Endodermal cell (in vitro differentiated cells): ENCODE data around the gene OASL. TPM values are rescaled to one million over a fixed set of nuclear protein-coding genes. Genes with fewer than 3 reads are reported as not detected.

Experiments used
- DNase-seq: peaks from one replicate; pipeline ENCODE4 v3.0.0-alpha.2; 2017
- H3K27ac ChIP-seq: 2 replicates; pipeline ENCODE4 v1.5.1; 2013; ENCODE audit warnings: mild to moderate bottlenecking, low read depth, low read length, moderate library complexity
- H3K27me3 ChIP-seq: 2 replicates; pipeline ENCODE4 v1.6.1; 2013; ENCODE audit warnings: mild to moderate bottlenecking, low read length, moderate library complexity; ENCODE audit not compliant: insufficient read depth, control insufficient read depth, poor library complexity, severe bottlenecking
- H3K36me3 ChIP-seq: 2 replicates; pipeline ENCODE4 v1.7.0; 2013; ENCODE audit warnings: mild to moderate bottlenecking, low read length, moderate library complexity; ENCODE audit not compliant: control insufficient read depth, insufficient read depth
- H3K4me1 ChIP-seq: one replicate; pipeline ENCODE4 v1.7.0; 2013; ENCODE audit warnings: low read length; ENCODE audit not compliant: control insufficient read depth, insufficient read depth
- H3K4me3 ChIP-seq: 2 replicates; pipeline ENCODE4 v1.5.1; 2013; ENCODE audit warnings: mild to moderate bottlenecking, low read length, moderate library complexity
- H3K9ac ChIP-seq: 2 replicates; pipeline ENCODE4 v1.6.1; 2013; ENCODE audit warnings: mild to moderate bottlenecking, low read length, moderate library complexity; ENCODE audit not compliant: poor library complexity, severe bottlenecking; ENCODE audit errors: extremely low read depth
- H3K9me3 ChIP-seq: 2 replicates; pipeline ENCODE4 v1.6.1; 2013; ENCODE audit warnings: mild to moderate bottlenecking, low read length, moderate library complexity; ENCODE audit not compliant: control insufficient read depth
- H3K27ac Mint-ChIP-seq: 2 replicates; pipeline ENCODE4 v1.8.0; 2020; ENCODE audit warnings: mixed read lengths
- H3K27me3 Mint-ChIP-seq: 2 replicates; pipeline ENCODE4 v1.8.0; 2021; ENCODE audit warnings: mild to moderate bottlenecking, mixed read lengths; ENCODE audit not compliant: insufficient read depth
- H3K36me3 Mint-ChIP-seq: 2 replicates; pipeline ENCODE4 v1.8.0; 2020; ENCODE audit warnings: low read depth, mixed read lengths
- H3K4me1 Mint-ChIP-seq: 2 replicates; pipeline ENCODE4 v1.8.0; 2020; ENCODE audit warnings: mixed read lengths
- H3K4me3 Mint-ChIP-seq: 2 replicates; pipeline ENCODE4 v1.8.0; 2020; ENCODE audit warnings: mild to moderate bottlenecking, moderate library complexity, mixed read lengths
- H3K9me3 Mint-ChIP-seq: 2 replicates; pipeline ENCODE4 v1.8.0; 2020; ENCODE audit warnings: mild to moderate bottlenecking, mixed read lengths
- WGBS, 2 experiments: methylation state at CpG; one replicate each; pipeline versions ENCODE4 v1.1.5 to v1.1.7; 2013; ENCODE audit warnings: missing lambda C conversion rate in 2 of 2, mixed read lengths in 1 of 2; ENCODE audit not compliant: insufficient coverage in 1 of 2, insufficient read length in 1 of 2; 5-methylcytosine and 5-hydroxymethylcytosine counted together
- total RNA-seq, 2 donors: library from RNA; stranded (reverse); fragmentation: NEBNext Ultra II Directional in 1 of 2; extraction: Animal tissue kit (Norgen Biotek cat#: 25700) in 1 of 2; gene quantifications; 2 replicates in 1 of 2; 3 replicates in 1 of 2; pipeline ENCODE4 v1.2.1, GENCODE V29; 2021
- TF ChIP-seq, protein P1 (sequence below): fragments of 200-600 bp; sonication (generic); conservative IDR thresholded peaks from 2 replicates; pipeline ENCODE4 v1.5.0; 2021; ENCODE audit warnings: antibody characterized with exemption, mild to moderate bottlenecking

The OASL gene
- total RNA-seq, 2 donors from 2014 or later, result not detected

- peaks cover 17% of the 10 kb centered on the region for H3K36me3 Mint-ChIP-seq
- peak overlapping the region; percentile 91 for H3K27ac ChIP-seq
- no peaks in the 10 kb centered on the region for H3K36me3 ChIP-seq
- TF ChIP-seq, protein P1, sequence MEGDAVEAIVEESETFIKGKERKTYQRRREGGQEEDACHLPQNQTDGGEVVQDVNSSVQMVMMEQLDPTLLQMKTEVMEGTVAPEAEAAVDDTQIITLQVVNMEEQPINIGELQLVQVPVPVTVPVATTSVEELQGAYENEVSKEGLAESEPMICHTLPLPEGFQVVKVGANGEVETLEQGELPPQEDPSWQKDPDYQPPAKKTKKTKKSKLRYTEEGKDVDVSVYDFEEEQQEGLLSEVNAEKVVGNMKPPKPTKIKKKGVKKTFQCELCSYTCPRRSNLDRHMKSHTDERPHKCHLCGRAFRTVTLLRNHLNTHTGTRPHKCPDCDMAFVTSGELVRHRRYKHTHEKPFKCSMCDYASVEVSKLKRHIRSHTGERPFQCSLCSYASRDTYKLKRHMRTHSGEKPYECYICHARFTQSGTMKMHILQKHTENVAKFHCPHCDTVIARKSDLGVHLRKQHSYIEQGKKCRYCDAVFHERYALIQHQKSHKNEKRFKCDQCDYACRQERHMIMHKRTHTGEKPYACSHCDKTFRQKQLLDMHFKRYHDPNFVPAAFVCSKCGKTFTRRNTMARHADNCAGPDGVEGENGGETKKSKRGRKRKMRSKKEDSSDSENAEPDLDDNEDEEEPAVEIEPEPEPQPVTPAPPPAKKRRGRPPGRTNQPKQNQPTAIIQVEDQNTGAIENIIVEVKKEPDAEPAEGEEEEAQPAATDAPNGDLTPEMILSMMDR, result no peak
- H3K4me3 Mint-ChIP-seq, result no peak overlapping the region
- peak overlapping the region; percentile 84 for H3K27ac Mint-ChIP-seq
- no peaks in the 10 kb centered on the region for H3K9me3 Mint-ChIP-seq
- H3K9ac ChIP-seq, result no peak overlapping the region
- no peak overlapping the region for H3K4me3 ChIP-seq
- no peaks in the 10 kb centered on the region for H3K9me3 ChIP-seq
- 61 to 65% methylated on average over 8 to 10 of the region's 10 CpGs for WGBS, 2 experiments
- no peaks in the 10 kb centered on the region for H3K27me3 Mint-ChIP-seq
- H3K4me1 ChIP-seq, result peaks cover 4% of the 10 kb centered on the region
- peaks cover 19% of the 10 kb centered on the region for H3K4me1 Mint-ChIP-seq
- no peaks in the 10 kb centered on the region for H3K27me3 ChIP-seq
- DNase-seq, result peak; percentile 91
These were observed 66.0 kb downstream of the OASL start for GRCh38 chr12:120972870-120973543.

DNA sequence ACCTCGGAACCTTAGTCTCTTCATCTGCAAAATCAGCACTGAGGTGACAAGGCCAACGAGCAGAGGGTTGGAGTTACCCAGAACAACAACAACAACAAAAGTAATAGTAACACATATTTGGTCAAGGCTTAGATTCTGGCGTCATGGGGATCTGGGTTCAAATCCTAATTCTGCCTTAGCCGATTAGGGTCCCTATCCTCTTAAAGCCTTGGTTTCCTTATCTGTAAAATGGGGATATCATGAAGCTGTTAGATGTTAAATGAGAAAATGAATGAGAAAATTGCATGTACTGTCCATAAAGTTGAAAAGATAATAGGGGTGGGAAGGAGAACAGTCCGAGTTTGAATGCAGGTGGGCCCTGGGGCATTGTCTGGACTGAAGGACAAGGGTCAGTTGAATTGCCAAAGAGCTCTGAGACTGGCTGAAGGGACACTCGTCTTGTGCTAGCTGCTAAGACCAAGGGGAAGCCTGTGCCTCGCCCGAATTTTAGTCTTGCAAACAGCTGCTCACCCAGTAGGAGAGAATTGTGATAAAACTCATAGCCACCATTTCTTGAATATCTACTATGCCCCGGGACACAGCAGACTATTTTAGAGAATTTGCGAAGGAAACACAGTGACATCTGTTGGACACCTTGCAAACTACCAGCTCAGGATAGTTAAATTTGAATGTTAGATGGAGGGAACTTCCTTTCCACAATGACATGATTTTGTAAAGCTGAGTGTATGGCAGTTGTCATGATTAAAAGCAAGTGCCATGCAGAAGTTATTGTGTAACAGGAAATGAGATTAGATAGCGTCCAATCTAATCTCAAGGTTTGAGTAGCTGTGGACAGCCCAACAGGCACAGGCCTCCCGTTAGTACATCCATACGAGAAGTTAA is 67.5 kb downstream of the OASL start:
- H3K9me3 Mint-ChIP-seq, result no peaks in the 10 kb centered on the region
- H3K4me1 Mint-ChIP-seq, result peaks cover 19% of the 10 kb centered on the region
- H3K9ac ChIP-seq, result no peak overlapping the region
- no peak overlapping the region for H3K27ac ChIP-seq
- WGBS, 2 experiments, result 49 to 55% methylated on average over 10 to 13 of the region's 13 CpGs
- peaks cover 4% of the 10 kb centered on the region for H3K4me1 ChIP-seq
- peaks cover 21% of the 10 kb centered on the region for H3K36me3 Mint-ChIP-seq
- H3K27me3 ChIP-seq, result no peaks in the 10 kb centered on the region
- DNase-seq, result peak; percentile 76
- no peaks in the 10 kb centered on the region for H3K9me3 ChIP-seq
- H3K4me3 ChIP-seq, result no peak overlapping the region
- H3K27ac Mint-ChIP-seq, result no peak overlapping the region
- no peaks in the 10 kb centered on the region for H3K36me3 ChIP-seq
- H3K27me3 Mint-ChIP-seq, result no peaks in the 10 kb centered on the region
- no peak overlapping the region for H3K4me3 Mint-ChIP-seq
- TF ChIP-seq, protein P1, result peak; percentile 85

DNA sequence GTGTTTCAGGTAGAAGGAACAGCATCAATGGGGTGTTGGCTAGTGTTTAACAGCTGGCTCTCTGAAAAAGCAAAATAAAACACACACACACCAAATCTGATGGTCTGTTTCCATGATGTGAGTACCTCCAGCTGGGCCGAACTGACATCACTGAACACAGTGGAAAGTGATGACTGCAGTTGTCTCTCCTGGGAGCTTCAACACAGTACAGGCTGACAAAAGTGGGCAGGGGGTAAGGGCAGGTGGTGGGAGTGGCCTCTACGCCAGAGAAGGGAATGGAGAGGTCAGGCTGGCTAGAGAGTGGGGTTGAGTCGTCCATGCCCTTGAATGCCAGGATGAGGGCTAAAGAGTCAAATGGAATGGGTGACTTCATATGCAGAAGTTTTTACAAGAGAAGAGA is 68.7 kb downstream of the OASL start:
- Mint-ChIP-seq H3K4me1 (peaks cover 22% of the 10 kb centered on the region), H3K27me3 (no peaks in the 10 kb centered on the region), H3K27ac (no peak overlapping the region), H3K36me3 (peaks cover 18% of the 10 kb centered on the region), H3K9me3 (no peaks in the 10 kb centered on the region), H3K4me3 (no peak overlapping the region)
- peak; percentile 52 for DNase-seq
- Histone ChIP-seq H3K4me1 (peaks cover 4% of the 10 kb centered on the region), H3K27me3 (no peaks in the 10 kb centered on the region), H3K36me3 (no peaks in the 10 kb centered on the region), H3K9ac (no peak overlapping the region), H3K27ac (no peak overlapping the region), H3K9me3 (no peaks in the 10 kb centered on the region), H3K4me3 (no peak overlapping the region)
- WGBS, 2 experiments, result 88 to 89% methylated on average over 2 to 3 of the region's 3 CpGs
- TF ChIP-seq, protein P1, result no peak

Other genes starting within 250 kb of the OASL start
- 10 to 100 TPM; 41.1 to 46.8 TPM for gene SPPL3, start 134.9 kb downstream of the OASL start, total RNA-seq
- under 1 TPM; 0.24 to 0.42 TPM for gene HNF1A, start 60.7 kb downstream of the OASL start, total RNA-seq
- 10 to 100 TPM; 21.4 to 26.8 TPM for gene C12orf43, start 22.8 kb downstream of the OASL start, total RNA-seq
- under 1 TPM in 1 of 2 donors, not detected in 1; 0.18 TPM for gene P2RX7, start 93.6 kb upstream of the OASL start, total RNA-seq
- gene P2RX4, start 170.9 kb upstream of the OASL start, total RNA-seq, result 10 to 100 TPM; 11.5 to 21.1 TPM